Endodermal cell (in vitro differentiated cells): ENCODE data around the gene SPOCK2. TPM values are rescaled to one million over a fixed set of nuclear protein-coding genes. Genes with fewer than 3 reads are reported as not detected.
A peak's percentile ranks its signal among the peaks of the same experiment; 100 is the strongest.

Experiments
- DNase-seq: peaks from one replicate; pipeline ENCODE4 v3.0.0-alpha.2; 2017
- H3K27ac ChIP-seq: 2 replicates; pipeline ENCODE4 v1.5.1; 2013; ENCODE audit warnings: mild to moderate bottlenecking, low read depth, low read length, moderate library complexity
- H3K27me3 ChIP-seq: 2 replicates; pipeline ENCODE4 v1.6.1; 2013; ENCODE audit warnings: mild to moderate bottlenecking, low read length, moderate library complexity; ENCODE audit not compliant: insufficient read depth, control insufficient read depth, poor library complexity, severe bottlenecking
- H3K36me3 ChIP-seq: 2 replicates; pipeline ENCODE4 v1.7.0; 2013; ENCODE audit warnings: mild to moderate bottlenecking, low read length, moderate library complexity; ENCODE audit not compliant: control insufficient read depth, insufficient read depth
- H3K4me1 ChIP-seq: one replicate; pipeline ENCODE4 v1.7.0; 2013; ENCODE audit warnings: low read length; ENCODE audit not compliant: control insufficient read depth, insufficient read depth
- H3K4me3 ChIP-seq: 2 replicates; pipeline ENCODE4 v1.5.1; 2013; ENCODE audit warnings: mild to moderate bottlenecking, low read length, moderate library complexity
- H3K9ac ChIP-seq: 2 replicates; pipeline ENCODE4 v1.6.1; 2013; ENCODE audit warnings: mild to moderate bottlenecking, low read length, moderate library complexity; ENCODE audit not compliant: poor library complexity, severe bottlenecking; ENCODE audit errors: extremely low read depth
- H3K9me3 ChIP-seq: 2 replicates; pipeline ENCODE4 v1.6.1; 2013; ENCODE audit warnings: mild to moderate bottlenecking, low read length, moderate library complexity; ENCODE audit not compliant: control insufficient read depth
- H3K27ac Mint-ChIP-seq: 2 replicates; pipeline ENCODE4 v1.8.0; 2020; ENCODE audit warnings: mixed read lengths
- H3K27me3 Mint-ChIP-seq: 2 replicates; pipeline ENCODE4 v1.8.0; 2021; ENCODE audit warnings: mild to moderate bottlenecking, mixed read lengths; ENCODE audit not compliant: insufficient read depth
- H3K36me3 Mint-ChIP-seq: 2 replicates; pipeline ENCODE4 v1.8.0; 2020; ENCODE audit warnings: low read depth, mixed read lengths
- H3K4me1 Mint-ChIP-seq: 2 replicates; pipeline ENCODE4 v1.8.0; 2020; ENCODE audit warnings: mixed read lengths
- H3K4me3 Mint-ChIP-seq: 2 replicates; pipeline ENCODE4 v1.8.0; 2020; ENCODE audit warnings: mild to moderate bottlenecking, moderate library complexity, mixed read lengths
- H3K9me3 Mint-ChIP-seq: 2 replicates; pipeline ENCODE4 v1.8.0; 2020; ENCODE audit warnings: mild to moderate bottlenecking, mixed read lengths
- WGBS, 2 experiments: methylation state at CpG; one replicate each; pipeline versions ENCODE4 v1.1.5 to v1.1.7; 2013; ENCODE audit warnings: missing lambda C conversion rate in 2 of 2, mixed read lengths in 1 of 2; ENCODE audit not compliant: insufficient coverage in 1 of 2, insufficient read length in 1 of 2; 5-methylcytosine and 5-hydroxymethylcytosine counted together
- total RNA-seq, 2 donors: library from RNA; stranded (reverse); fragmentation: NEBNext Ultra II Directional in 1 of 2; extraction: Animal tissue kit (Norgen Biotek cat#: 25700) in 1 of 2; gene quantifications; 2 replicates in 1 of 2; 3 replicates in 1 of 2; pipeline ENCODE4 v1.2.1, GENCODE V29; 2021
- TF ChIP-seq, protein P1 (sequence below): fragments of 200-600 bp; sonication (generic); conservative IDR thresholded peaks from 2 replicates; pipeline ENCODE4 v1.5.0; 2021; ENCODE audit warnings: antibody characterized with exemption, mild to moderate bottlenecking

Gene SPOCK2
- total RNA-seq, 2 donors from 2014 or later = 1.6 to 3.7 TPM

DNA sequence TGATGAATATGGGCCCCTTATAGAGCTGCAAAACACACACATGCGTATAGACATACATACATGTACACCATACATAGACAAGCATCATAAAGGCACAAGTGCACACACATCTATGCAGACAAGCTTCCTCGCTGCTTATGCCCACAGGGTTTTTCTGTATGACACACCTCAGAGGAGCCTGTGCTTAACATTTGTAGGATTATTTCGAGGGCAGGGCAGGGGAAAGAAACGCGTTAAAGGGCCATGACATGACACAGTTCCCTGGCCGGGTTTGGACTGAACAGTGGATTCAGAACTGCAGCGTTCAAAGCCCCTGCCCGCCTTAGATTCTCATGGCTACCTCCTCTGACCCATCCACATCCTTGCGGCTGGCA, 79.3 kb downstream of the SPOCK2 start:
- no peak overlapping the region for H3K4me3 ChIP-seq
- Mint-ChIP-seq H3K4me1 (peaks cover 3% of the 10 kb centered on the region), H3K36me3 (peaks cover 11% of the 10 kb centered on the region), H3K9me3 (no peaks in the 10 kb centered on the region), H3K4me3 (no peak overlapping the region), H3K27ac (peak overlapping the region; percentile 10), H3K27me3 (no peaks in the 10 kb centered on the region)
- H3K27me3 ChIP-seq = no peaks in the 10 kb centered on the region
- TF ChIP-seq, protein P1, sequence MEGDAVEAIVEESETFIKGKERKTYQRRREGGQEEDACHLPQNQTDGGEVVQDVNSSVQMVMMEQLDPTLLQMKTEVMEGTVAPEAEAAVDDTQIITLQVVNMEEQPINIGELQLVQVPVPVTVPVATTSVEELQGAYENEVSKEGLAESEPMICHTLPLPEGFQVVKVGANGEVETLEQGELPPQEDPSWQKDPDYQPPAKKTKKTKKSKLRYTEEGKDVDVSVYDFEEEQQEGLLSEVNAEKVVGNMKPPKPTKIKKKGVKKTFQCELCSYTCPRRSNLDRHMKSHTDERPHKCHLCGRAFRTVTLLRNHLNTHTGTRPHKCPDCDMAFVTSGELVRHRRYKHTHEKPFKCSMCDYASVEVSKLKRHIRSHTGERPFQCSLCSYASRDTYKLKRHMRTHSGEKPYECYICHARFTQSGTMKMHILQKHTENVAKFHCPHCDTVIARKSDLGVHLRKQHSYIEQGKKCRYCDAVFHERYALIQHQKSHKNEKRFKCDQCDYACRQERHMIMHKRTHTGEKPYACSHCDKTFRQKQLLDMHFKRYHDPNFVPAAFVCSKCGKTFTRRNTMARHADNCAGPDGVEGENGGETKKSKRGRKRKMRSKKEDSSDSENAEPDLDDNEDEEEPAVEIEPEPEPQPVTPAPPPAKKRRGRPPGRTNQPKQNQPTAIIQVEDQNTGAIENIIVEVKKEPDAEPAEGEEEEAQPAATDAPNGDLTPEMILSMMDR = no peak
- peaks cover 17% of the 10 kb centered on the region for H3K36me3 ChIP-seq
- H3K27ac ChIP-seq = peak overlapping the region; percentile 94
- DNase-seq = no peak
- WGBS, 2 experiments = 90 to 92% methylated on average over 7 to 9 of the region's 9 CpGs
- H3K9ac ChIP-seq = no peak overlapping the region
- H3K9me3 ChIP-seq = no peaks in the 10 kb centered on the region
- H3K4me1 ChIP-seq = no peaks in the 10 kb centered on the region

Other genes with a start within 250 kb of the SPOCK2 start
- gene PSAP, start 237.3 kb downstream of the SPOCK2 start, total RNA-seq = 100 to 1,000 TPM; 456 to 549 TPM
- 10 to 100 TPM; 12.9 to 40.8 TPM for gene CHST3, start 124.2 kb downstream of the SPOCK2 start, total RNA-seq
- 10 to 100 TPM; 57.4 to 68.4 TPM for gene ANAPC16, start 127.5 kb upstream of the SPOCK2 start, total RNA-seq
- gene ASCC1, start 127.7 kb upstream of the SPOCK2 start, total RNA-seq = 10 to 100 TPM; 29.2 to 34.0 TPM
- gene DDIT4, start 185.4 kb upstream of the SPOCK2 start, total RNA-seq = 10 to 100 TPM; 20.5 to 30.2 TPM